RWPE2 (cell line): ENCODE data around the gene MYLK4.
A peak's percentile ranks its signal among the peaks of the same experiment; 100 is the strongest.
"Not testable (repeated sequence)": the region's sequence is repeated elsewhere in the genome, so short reads cannot be mapped to it uniquely, and the experiment has no call there.

Experiments
- ATAC-seq: fragments of 200-7000 bp; cut with Tn5 transposase; 3 replicates; pipeline ENCODE4 v1.9.1; 2021; ENCODE audit warnings: low read depth
- DNase-seq: peaks from one replicate; pipeline ENCODE4 v3.0.0-alpha.2; 2020; ENCODE audit warnings: low spot score
- H3K27ac ChIP-seq: fragments of 450-650 bp; 2 replicates; pipeline ENCODE4 v1.5.1; 2017; ENCODE audit warnings: mild to moderate bottlenecking; ENCODE audit not compliant: poor library complexity, severe bottlenecking
- H3K27me3 ChIP-seq: fragments of 250-450 bp; sonication (Bioruptor Pico); 2 replicates; pipeline ENCODE4 v1.5.1; 2021; ENCODE audit warnings: mild to moderate bottlenecking, moderate library complexity; ENCODE audit not compliant: insufficient read depth, poor library complexity, severe bottlenecking
- H3K36me3 ChIP-seq: fragments of 250-450 bp; sonication (Bioruptor Pico); 2 replicates; pipeline ENCODE4 v1.5.1; 2020; ENCODE audit warnings: low read depth, mild to moderate bottlenecking, moderate library complexity
- H3K4me1 ChIP-seq: fragments of 250-450 bp; sonication (Bioruptor Pico); 2 replicates; pipeline ENCODE4 v1.5.1; 2021; ENCODE audit warnings: mild to moderate bottlenecking, moderate library complexity; ENCODE audit not compliant: insufficient read depth, poor library complexity, severe bottlenecking
- H3K4me3 ChIP-seq: fragments of 250-450 bp; sonication (Bioruptor Pico); 2 replicates; pipeline ENCODE4 v1.5.1; 2021; ENCODE audit warnings: mild to moderate bottlenecking, moderate library complexity; ENCODE audit not compliant: severe bottlenecking
- H3K9me3 ChIP-seq: fragments of 250-450 bp; sonication (Bioruptor Pico); 2 replicates; pipeline ENCODE4 v1.5.1; 2021; ENCODE audit warnings: mild to moderate bottlenecking, moderate library complexity; ENCODE audit not compliant: severe bottlenecking
- TF ChIP-seq, protein P1 (sequence below): fragments of 450-650 bp; IDR thresholded peaks from one replicate; pipeline ENCODE4 v1.5.1; 2017; ENCODE audit warnings: mild to moderate bottlenecking, moderate library complexity; ENCODE audit not compliant: poor library complexity, severe bottlenecking

Gene MYLK4

DNA sequence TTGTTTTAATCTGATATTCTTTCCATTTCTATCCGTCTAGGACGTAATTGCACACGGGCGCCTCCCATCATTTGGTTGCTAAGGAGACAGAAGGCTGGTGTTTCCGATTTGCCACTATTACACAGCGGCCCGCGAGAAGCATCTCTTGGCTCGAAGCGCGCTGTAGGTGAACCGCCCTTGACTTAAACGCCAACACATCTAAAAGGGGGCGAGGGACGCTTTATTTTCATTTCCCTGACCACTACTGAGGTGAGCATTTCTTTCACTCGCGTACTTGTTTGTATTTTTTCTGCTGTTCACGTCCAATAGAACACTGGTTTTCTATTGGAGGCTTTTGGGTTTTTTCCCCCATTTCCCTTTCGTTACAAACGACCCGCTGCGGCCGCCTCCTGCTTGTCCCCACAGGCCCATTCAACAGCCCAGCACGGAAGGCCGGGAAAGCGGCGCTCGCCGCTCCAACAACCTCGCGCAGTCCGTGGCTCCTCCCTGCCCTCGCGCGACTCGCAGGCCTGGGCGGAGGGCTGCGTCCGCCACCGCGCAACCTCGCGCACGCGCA is 14.0 kb upstream of the MYLK4 start:
- DNase-seq, result no peak
- TF ChIP-seq, protein P1, sequence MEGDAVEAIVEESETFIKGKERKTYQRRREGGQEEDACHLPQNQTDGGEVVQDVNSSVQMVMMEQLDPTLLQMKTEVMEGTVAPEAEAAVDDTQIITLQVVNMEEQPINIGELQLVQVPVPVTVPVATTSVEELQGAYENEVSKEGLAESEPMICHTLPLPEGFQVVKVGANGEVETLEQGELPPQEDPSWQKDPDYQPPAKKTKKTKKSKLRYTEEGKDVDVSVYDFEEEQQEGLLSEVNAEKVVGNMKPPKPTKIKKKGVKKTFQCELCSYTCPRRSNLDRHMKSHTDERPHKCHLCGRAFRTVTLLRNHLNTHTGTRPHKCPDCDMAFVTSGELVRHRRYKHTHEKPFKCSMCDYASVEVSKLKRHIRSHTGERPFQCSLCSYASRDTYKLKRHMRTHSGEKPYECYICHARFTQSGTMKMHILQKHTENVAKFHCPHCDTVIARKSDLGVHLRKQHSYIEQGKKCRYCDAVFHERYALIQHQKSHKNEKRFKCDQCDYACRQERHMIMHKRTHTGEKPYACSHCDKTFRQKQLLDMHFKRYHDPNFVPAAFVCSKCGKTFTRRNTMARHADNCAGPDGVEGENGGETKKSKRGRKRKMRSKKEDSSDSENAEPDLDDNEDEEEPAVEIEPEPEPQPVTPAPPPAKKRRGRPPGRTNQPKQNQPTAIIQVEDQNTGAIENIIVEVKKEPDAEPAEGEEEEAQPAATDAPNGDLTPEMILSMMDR, result no peak

DNA sequence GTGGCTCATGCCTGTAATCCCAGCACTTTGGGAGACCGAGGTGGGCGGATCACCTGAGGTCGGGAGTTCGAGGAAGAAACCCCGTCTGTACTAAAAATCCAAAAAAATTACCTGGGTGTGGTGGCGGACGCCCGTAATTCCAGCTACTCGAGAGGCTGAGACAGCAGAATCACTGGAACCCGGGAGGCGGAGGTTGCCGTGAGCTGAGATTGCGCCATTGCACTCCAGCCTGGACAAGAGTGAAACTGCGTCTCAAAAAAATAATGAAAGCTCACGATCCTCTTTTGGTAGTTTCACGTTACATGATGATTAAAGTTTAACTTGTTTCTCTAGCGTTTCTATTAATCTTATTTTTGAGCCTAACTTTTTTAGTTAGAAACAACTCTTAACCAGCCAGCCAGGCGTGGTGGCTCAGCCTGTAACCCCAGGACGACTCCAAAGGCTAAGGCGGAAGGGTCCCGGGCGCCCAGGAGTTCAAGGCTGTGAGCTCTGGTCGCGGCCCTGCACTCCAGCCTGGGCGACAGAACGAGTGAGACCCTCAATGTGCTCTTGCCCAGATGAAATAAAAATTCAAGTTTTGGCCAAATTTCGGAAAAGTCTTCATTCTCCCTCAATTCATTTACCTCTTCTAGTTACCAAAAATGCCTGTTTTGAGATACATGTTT is 13.3 kb upstream of the MYLK4 start:
- peak overlapping the region; percentile 44 for H3K4me3 ChIP-seq
- DNase-seq (no peak), ATAC-seq (no peak)
- peak overlapping the region; percentile 77 for H3K27ac ChIP-seq
- H3K4me1 ChIP-seq, result peaks cover 7% of the 10 kb centered on the region
- H3K9me3 ChIP-seq, result no peaks in the 10 kb centered on the region
- H3K27me3 ChIP-seq, result no peaks in the 10 kb centered on the region
- H3K36me3 ChIP-seq, result peaks cover 14% of the 10 kb centered on the region
- TF ChIP-seq, protein P1, result no peak

More for the DNA sequence above, 14.0 kb upstream of the MYLK4 start:
- H3K9me3 ChIP-seq, result no peaks in the 10 kb centered on the region
- no peaks in the 10 kb centered on the region for H3K27me3 ChIP-seq
- H3K36me3 ChIP-seq, result peaks cover 21% of the 10 kb centered on the region
- peaks cover 11% of the 10 kb centered on the region for H3K4me1 ChIP-seq
- peak; percentile 81 for ATAC-seq
- peak overlapping the region; percentile 44 for H3K4me3 ChIP-seq
- H3K27ac ChIP-seq, result peak overlapping the region; percentile 77

DNA sequence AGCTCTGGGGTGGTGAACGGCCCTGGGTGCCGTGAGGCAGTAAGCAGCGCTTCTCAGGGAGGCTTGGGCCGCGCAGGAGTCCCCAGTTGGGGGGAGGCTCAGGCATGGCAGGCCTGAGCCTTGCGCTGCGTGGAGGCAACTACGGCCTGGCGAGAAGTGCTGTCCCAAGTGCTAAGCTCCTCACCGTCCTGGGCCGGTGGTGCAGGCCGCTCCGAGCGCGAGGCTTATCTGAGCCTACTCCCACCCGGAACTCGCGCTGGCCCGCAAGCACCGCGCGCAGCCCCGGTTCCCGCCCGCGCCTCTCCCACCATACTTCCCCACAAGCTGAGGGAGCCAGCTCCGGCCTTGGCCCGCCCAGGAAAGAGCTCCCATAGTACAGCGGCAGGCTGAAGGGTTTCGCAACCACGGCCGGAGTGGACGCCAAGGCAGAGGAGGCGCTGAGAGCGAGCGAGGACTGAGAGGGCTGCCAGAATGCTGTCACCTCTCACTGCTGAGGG is 12.7 kb upstream of the MYLK4 start:
- DNase-seq, result no peak
- Histone ChIP-seq H3K4me3 (no peak overlapping the region), H3K4me1 (peaks cover under 1% of the 10 kb centered on the region), H3K27me3 (no peaks in the 10 kb centered on the region), H3K36me3 (peaks cover 8% of the 10 kb centered on the region), H3K9me3 (no peaks in the 10 kb centered on the region), H3K27ac (no peak overlapping the region)
- TF ChIP-seq, protein P1, result no peak
- no peak for ATAC-seq

DNA sequence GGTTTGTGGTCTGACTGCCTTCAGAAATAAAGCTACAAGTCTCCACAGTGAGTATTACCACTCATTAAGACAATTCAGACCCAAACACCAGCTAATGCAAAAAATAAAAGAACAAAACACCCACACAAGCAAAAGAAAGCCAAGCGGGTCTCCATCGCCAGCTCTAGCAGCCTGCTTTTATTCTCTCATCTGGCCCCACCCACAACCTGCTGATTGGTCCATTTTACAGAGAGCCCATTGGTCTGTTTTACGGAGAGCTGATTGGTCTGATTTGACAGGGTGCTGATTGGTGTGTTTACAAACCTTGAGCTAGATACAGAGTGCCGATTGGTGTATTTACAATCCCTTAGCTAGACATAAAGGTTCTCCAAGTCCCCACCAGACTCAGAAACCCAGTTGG is 12.1 kb upstream of the MYLK4 start:
- H3K27ac ChIP-seq, ATAC-seq, DNase-seq, H3K4me3 ChIP-seq, H3K27me3 ChIP-seq, H3K36me3 ChIP-seq, H3K4me1 ChIP-seq, H3K9me3 ChIP-seq: not testable (repeated sequence)

DNA sequence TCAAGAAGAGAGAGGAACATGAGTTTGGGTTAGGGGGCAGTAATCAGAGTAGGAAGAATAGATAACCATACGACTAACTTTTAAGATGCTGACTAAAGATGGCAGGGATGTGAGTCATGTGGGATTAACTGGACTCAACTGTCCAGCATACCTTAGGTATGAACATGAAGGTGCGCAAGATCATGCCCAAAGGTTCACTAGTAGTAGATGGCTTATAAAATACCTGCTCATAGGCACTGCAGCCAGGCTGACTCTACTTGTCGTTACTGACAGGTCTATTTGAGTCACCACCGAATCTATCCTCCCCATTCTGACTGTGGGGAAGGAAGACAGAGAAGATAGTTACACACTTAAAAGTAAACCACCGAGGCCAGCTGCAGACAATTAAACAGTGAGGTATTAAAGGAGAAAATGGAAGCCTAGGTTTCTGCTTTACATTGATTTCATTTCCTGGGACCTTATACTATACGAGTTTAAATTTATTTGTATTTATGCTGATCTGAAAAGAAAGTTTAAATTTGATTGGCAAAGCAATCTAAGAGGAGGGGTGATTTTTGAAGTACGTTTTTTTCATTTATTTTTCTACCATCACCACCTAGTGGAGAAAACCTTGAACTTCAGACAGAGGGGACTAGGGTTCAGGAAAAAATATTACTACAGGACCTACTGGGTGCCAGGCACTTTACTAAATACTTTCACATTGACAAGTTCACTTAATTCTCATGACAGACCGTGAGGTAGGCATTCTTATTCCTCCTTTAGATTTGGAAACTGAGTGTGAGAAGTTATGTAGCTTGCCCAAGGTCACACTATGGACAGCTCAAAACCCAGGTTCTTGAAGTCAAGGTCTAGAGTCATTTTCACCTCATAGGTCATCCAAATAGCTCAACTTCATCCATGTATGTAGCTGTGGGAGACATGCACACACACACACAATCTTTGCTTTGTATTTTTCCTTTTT is 10.4 kb upstream of the MYLK4 start:
- H3K4me1 ChIP-seq, result no peaks in the 10 kb centered on the region
- ATAC-seq (peak; percentile 27), DNase-seq (no peak)
- no peak overlapping the region for H3K4me3 ChIP-seq
- peak overlapping the region; percentile 27 for H3K27ac ChIP-seq
- H3K9me3 ChIP-seq, result no peaks in the 10 kb centered on the region
- TF ChIP-seq, protein P1, result peak; percentile 30
- no peaks in the 10 kb centered on the region for H3K36me3 ChIP-seq
- no peaks in the 10 kb centered on the region for H3K27me3 ChIP-seq
